Smooth muscle cell (in vitro differentiated cells): ENCODE results near the gene TRAIP. TPM values are rescaled to one million over a fixed set of nuclear protein-coding genes. Genes with fewer than 3 reads are reported as not detected.

ENCODE experiments used
- DNase-seq: peaks from one replicate; lab custom pipeline; 2025; ENCODE audit not compliant: unreplicated experiment; lab: John Stamatoyannopoulos, UW
- H2AFZ ChIP-seq: fragments of 200-600 bp; sonication (generic); 2 replicates; pipeline ENCODE4 v1.6.0; 2016; ENCODE audit warnings: antibody characterized with exemption, low read depth, mild to moderate bottlenecking
- H3F3A ChIP-seq: fragments of 200-600 bp; sonication (generic); 2 replicates; pipeline ENCODE4 v1.6.0; 2017; ENCODE audit warnings: antibody characterized with exemption, low read depth
- H3K27ac ChIP-seq: fragments of 200-600 bp; sonication (generic); 2 replicates; pipeline ENCODE4 v1.5.1; 2016; ENCODE audit warnings: low read depth, mild to moderate bottlenecking
- H3K27me3 ChIP-seq: fragments of 200-600 bp; sonication (generic); 2 replicates; pipeline ENCODE4 v1.6.1; 2016; ENCODE audit warnings: low read depth, mild to moderate bottlenecking
- H3K36me3 ChIP-seq: fragments of 200-600 bp; sonication (generic); 2 replicates; pipeline ENCODE4 v1.5.1; 2016; ENCODE audit warnings: low read depth
- H3K4me1 ChIP-seq: fragments of 200-600 bp; sonication (generic); 2 replicates; pipeline ENCODE4 v1.5.1; 2016; ENCODE audit warnings: low read depth
- H3K4me2 ChIP-seq: fragments of 200-600 bp; sonication (generic); 2 replicates; pipeline ENCODE4 v1.6.0; 2016; ENCODE audit warnings: mild to moderate bottlenecking
- H3K4me3 ChIP-seq: fragments of 200-600 bp; sonication (generic); 2 replicates; pipeline ENCODE4 v1.5.1; 2016; ENCODE audit warnings: mild to moderate bottlenecking
- H3K79me2 ChIP-seq: fragments of 200-600 bp; sonication (generic); 2 replicates; pipeline ENCODE4 v1.6.0; 2016; ENCODE audit warnings: low read depth, mild to moderate bottlenecking
- H3K9ac ChIP-seq: fragments of 200-600 bp; sonication (generic); 2 replicates; pipeline ENCODE4 v1.6.0; 2016; ENCODE audit warnings: low read depth
- H3K9me3 ChIP-seq: fragments of 200-600 bp; sonication (generic); replicated peaks from 2 replicates; pipeline ENCODE4 v1.5.1; 2016; ENCODE audit warnings: low read depth
- H4K20me1 ChIP-seq: fragments of 200-600 bp; sonication (generic); 2 replicates; pipeline ENCODE4 v1.6.0; 2016; ENCODE audit warnings: low read depth
- WGBS: methylation state at CpG from one replicate; pipeline ENCODE4 v1.1.7; 2016; ENCODE audit warnings: low lambda C conversion rate; 5-methylcytosine and 5-hydroxymethylcytosine counted together
- polyA plus RNA-seq: library from polyadenylated mRNA; unstranded; fragments of >200 nt; fragmentation: Nextera tagmentation; extraction: Ambion mirVana; gene quantifications from 2 replicates; pipeline ENCODE4 v1.2.1, GENCODE V29; 2016
- total RNA-seq: library from RNA; depleted of rRNA; stranded (reverse); fragments of >200 nt; gene quantifications from 2 replicates; pipeline ENCODE4 v1.2.3, GENCODE V29; 2014
- TF ChIP-seq, protein P1 (sequence below): fragments of 200-600 bp; sonication (generic); IDR thresholded peaks from 2 replicates; pipeline ENCODE4 v1.5.1; 2017; ENCODE audit warnings: borderline replicate concordance, mild to moderate bottlenecking, antibody characterized with exemption; ENCODE audit not compliant: insufficient read depth, poor library complexity, severe bottlenecking

Gene TRAIP
- total and polyA plus RNA-seq, 2 experiments from 2014 or later = 1.1 to 3.3 TPM

- no peaks in the 10 kb centered on the region for H4K20me1 ChIP-seq
- H3K4me1 ChIP-seq = peaks cover 10% of the 10 kb centered on the region
- TF ChIP-seq, protein P1, sequence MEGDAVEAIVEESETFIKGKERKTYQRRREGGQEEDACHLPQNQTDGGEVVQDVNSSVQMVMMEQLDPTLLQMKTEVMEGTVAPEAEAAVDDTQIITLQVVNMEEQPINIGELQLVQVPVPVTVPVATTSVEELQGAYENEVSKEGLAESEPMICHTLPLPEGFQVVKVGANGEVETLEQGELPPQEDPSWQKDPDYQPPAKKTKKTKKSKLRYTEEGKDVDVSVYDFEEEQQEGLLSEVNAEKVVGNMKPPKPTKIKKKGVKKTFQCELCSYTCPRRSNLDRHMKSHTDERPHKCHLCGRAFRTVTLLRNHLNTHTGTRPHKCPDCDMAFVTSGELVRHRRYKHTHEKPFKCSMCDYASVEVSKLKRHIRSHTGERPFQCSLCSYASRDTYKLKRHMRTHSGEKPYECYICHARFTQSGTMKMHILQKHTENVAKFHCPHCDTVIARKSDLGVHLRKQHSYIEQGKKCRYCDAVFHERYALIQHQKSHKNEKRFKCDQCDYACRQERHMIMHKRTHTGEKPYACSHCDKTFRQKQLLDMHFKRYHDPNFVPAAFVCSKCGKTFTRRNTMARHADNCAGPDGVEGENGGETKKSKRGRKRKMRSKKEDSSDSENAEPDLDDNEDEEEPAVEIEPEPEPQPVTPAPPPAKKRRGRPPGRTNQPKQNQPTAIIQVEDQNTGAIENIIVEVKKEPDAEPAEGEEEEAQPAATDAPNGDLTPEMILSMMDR = no peak
- DNase-seq = no peak
- H3K36me3 ChIP-seq = no peaks in the 10 kb centered on the region
- 93% methylated on average over 43 of the region's 44 CpGs for WGBS
- no peak overlapping the region for H3K27ac ChIP-seq
- H3K9ac ChIP-seq = no peak overlapping the region
- no peak overlapping the region for H3K4me3 ChIP-seq
- H3K27me3 ChIP-seq = no peaks in the 10 kb centered on the region
- H3K9me3 ChIP-seq = no peaks in the 10 kb centered on the region
- H3F3A ChIP-seq = peaks cover 5% of the 10 kb centered on the region
- H3K4me2 ChIP-seq = no peak overlapping the region
- H2AFZ ChIP-seq = no peak overlapping the region
- no peaks in the 10 kb centered on the region for H3K79me2 ChIP-seq
Observed at GRCh38 chr3:49902511-49903345, 46.4 kb upstream of the TRAIP start.

GRCh38 chr3:49901366-49902339 is 45.3 kb upstream of the TRAIP start:
- Histone ChIP-seq H3F3A (peaks cover 5% of the 10 kb centered on the region), H3K36me3 (no peaks in the 10 kb centered on the region), H3K27ac (no peak overlapping the region), H3K27me3 (no peaks in the 10 kb centered on the region), H3K4me2 (no peak overlapping the region), H3K79me2 (no peaks in the 10 kb centered on the region), H3K9me3 (no peaks in the 10 kb centered on the region), H4K20me1 (no peaks in the 10 kb centered on the region), H3K9ac (no peak overlapping the region), H3K4me1 (peaks cover 10% of the 10 kb centered on the region), H3K4me3 (no peak overlapping the region), H2AFZ (no peak overlapping the region)
- DNase-seq = no peak
- WGBS = 76% methylated on average over 10 of the region's 11 CpGs
- TF ChIP-seq, protein P1 = no peak

DNA sequence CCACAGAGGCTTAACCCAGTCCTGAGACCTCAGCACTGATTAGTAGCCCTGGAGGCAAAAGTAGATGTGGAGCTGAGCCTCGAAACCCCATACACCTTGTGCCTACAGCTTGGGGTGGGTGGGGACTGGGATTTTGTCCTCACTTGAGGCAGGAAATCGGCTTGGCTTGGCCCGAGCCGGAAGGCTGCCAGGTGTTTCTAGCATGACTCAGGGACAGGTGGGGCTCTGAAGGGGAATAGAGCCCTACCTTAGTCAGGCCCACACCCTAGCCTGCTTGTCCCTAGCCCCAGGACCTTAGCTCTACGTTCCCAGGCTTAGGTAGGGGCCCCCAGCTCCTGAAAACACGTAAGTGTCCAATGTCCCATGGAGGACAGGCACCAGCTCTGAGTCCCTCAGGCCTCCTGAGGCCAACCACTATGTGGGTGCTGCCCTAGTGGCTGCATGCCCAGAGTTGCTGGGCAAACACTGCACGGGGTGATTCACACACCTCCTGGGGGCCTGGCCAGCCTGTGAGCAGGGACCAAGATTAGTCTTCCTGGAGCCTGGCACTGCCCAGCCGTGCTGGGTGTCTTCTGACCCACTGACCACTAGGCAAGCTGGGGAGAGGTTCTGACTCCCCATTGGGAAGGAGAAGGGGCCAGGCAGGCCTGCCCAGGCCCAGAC is 44.3 kb upstream of the TRAIP start:
- Histone ChIP-seq H3K36me3 (no peaks in the 10 kb centered on the region), H3K9me3 (no peaks in the 10 kb centered on the region), H3K9ac (no peak overlapping the region), H3K27me3 (no peaks in the 10 kb centered on the region), H3K27ac (no peak overlapping the region), H3K79me2 (no peaks in the 10 kb centered on the region), H3K4me1 (peaks cover 5% of the 10 kb centered on the region), H4K20me1 (no peaks in the 10 kb centered on the region), H2AFZ (no peak overlapping the region), H3F3A (peaks cover 2% of the 10 kb centered on the region), H3K4me2 (no peak overlapping the region), H3K4me3 (no peak overlapping the region)
- TF ChIP-seq, protein P1 = no peak
- no peak for DNase-seq
- WGBS = 74% methylated on average over 7 of the region's 8 CpGs
